Activated naive CD4-positive, alpha-beta T cell treated with anti-CD3 and anti-CD28 coated beads for 36 hours (primary cell): ENCODE measurements around the gene SARS2. TPM values are rescaled to one million over a fixed set of nuclear protein-coding genes. Genes with fewer than 3 reads are reported as not detected.
A peak's percentile ranks its signal among the peaks of the same experiment; 100 is the strongest.
"Not testable (repeated sequence)": the region's sequence is repeated elsewhere in the genome, so short reads cannot be mapped to it uniquely, and the experiment has no call there.

Experiments
- CTCF ChIA-PET: fragments of 350-600 bp; sonication (Branson Sonifier 250); formaldehyde crosslinking; loops from one replicate; lab custom pipeline; 2021; ENCODE audit warnings: antibody characterized with exemption; lab: Charles Lee
- DNase-seq: peaks from one replicate; pipeline ENCODE4 v3.0.0-alpha.2; 2020
- H3K27ac Mint-ChIP-seq: one replicate; pipeline ENCODE4 v1.8.0; 2021; ENCODE audit warnings: mild to moderate bottlenecking, mixed read lengths
- H3K27me3 Mint-ChIP-seq: one replicate; pipeline ENCODE4 v1.8.0; 2021; ENCODE audit warnings: low read depth, mixed read lengths
- H3K36me3 Mint-ChIP-seq: one replicate; pipeline ENCODE4 v1.8.0; 2021; ENCODE audit warnings: low read depth, mixed read lengths
- H3K4me1 Mint-ChIP-seq: one replicate; pipeline ENCODE4 v1.8.0; 2021; ENCODE audit warnings: low read depth, mixed read lengths
- H3K4me3 Mint-ChIP-seq: one replicate; pipeline ENCODE4 v1.8.0; 2021; ENCODE audit warnings: mild to moderate bottlenecking, moderate library complexity, mixed read lengths
- H3K9me3 Mint-ChIP-seq: one replicate; pipeline ENCODE4 v1.8.0; 2021; ENCODE audit warnings: mixed read lengths
- intact Hi-C: fragments of 100-400 bp; cut with micrococcal nuclease; formaldehyde crosslinking; loops from one replicate; pipeline ENCODE4 v1.15.1; 2023
- total RNA-seq, 2 experiments: library from RNA; stranded (reverse); gene quantifications; one replicate each; pipeline ENCODE4 v1.2.3, GENCODE V29; 2021

SARS2 gene
- total RNA-seq, 2 experiments from 2014 or later: 43.6 to 52.6 TPM

GRCh38 chr19:38942471-38943181, 12.1 kb upstream of the SARS2 start:
- H3K4me3 Mint-ChIP-seq: no peak overlapping the region
- peaks cover 2% of the 10 kb centered on the region for H3K4me1 Mint-ChIP-seq
- peaks cover 2% of the 10 kb centered on the region for H3K27me3 Mint-ChIP-seq
- CTCF ChIA-PET: no interaction called here
- H3K9me3 Mint-ChIP-seq: no peaks in the 10 kb centered on the region
- no peak for DNase-seq
- intact Hi-C loops: no loop called here
- no peak overlapping the region for H3K27ac Mint-ChIP-seq
- no peaks in the 10 kb centered on the region for H3K36me3 Mint-ChIP-seq

DNA sequence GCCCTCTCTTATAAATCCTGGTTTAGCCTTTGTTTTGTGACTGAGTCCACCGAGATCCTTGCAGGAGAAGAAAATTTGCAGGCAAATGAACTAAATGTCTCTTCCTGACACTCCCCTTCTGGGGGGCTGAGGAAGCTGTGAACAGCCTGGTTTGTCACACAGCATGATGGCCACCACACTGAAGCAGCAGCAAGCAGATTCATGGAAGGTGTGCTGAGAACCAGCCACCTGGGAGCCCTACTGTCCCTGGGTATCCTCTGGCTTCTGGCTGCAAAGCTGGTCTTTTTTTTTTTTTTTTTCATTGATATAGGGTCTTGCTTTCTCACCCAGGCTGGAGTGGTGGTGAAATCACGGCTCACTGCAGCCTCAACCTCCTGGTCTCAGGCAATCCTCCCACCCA, 11.4 kb upstream of the SARS2 start:
- intact Hi-C loops: no loop called here
- CTCF ChIA-PET: no interaction called here
- peaks cover 2% of the 10 kb centered on the region for H3K4me1 Mint-ChIP-seq
- H3K9me3 Mint-ChIP-seq: no peaks in the 10 kb centered on the region
- peaks cover 2% of the 10 kb centered on the region for H3K27me3 Mint-ChIP-seq
- H3K36me3 Mint-ChIP-seq: no peaks in the 10 kb centered on the region
- no peak for DNase-seq
- no peak overlapping the region for H3K4me3 Mint-ChIP-seq
- no peak overlapping the region for H3K27ac Mint-ChIP-seq

GRCh38 chr19:38941466-38941865, 10.9 kb upstream of the SARS2 start:
- H3K27me3 Mint-ChIP-seq, H3K4me1 Mint-ChIP-seq, H3K27ac Mint-ChIP-seq, intact Hi-C loops, H3K9me3 Mint-ChIP-seq, H3K36me3 Mint-ChIP-seq, DNase-seq, H3K4me3 Mint-ChIP-seq: not testable (repeated sequence)
- CTCF ChIA-PET: interaction anchor here (0.6 kb wide), 1 partner anchor 20 kb away, joined by 3 read pairs; no protein-coding TSS in a partner anchor

DNA sequence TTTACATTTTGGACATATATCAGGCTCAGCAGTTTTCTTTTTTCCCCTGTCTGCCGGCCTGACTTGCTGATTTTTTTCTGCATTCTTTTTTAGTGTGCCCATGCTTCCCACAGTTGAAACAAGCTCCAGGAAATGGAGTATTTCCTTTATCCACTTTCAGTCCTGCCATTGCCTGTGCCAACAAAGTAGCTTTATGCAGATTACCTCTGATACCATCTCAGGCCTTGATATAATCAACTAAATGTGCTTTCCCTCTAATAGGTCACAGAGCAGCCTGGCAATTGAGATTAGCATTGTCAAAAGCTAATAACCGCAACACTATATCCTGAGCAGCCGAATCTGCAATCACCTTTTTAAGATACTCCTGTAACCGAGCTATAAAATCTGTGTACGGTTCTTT, 9.4 kb upstream of the SARS2 start:
- intact Hi-C loops: no loop called here
- Mint-ChIP-seq H3K4me1 (peaks cover 2% of the 10 kb centered on the region), H3K9me3 (peaks cover under 1% of the 10 kb centered on the region), H3K4me3 (no peak overlapping the region), H3K36me3 (peaks cover 3% of the 10 kb centered on the region), H3K27me3 (peaks cover 2% of the 10 kb centered on the region), H3K27ac (no peak overlapping the region)
- CTCF ChIA-PET: interaction anchor here (0.8 kb wide), 2 partner anchors 9 to 13 kb away, joined by 3 to 4 read pairs; partner anchors contain the start of genes MRPS12 and SARS2
- DNase-seq: no peak

DNA sequence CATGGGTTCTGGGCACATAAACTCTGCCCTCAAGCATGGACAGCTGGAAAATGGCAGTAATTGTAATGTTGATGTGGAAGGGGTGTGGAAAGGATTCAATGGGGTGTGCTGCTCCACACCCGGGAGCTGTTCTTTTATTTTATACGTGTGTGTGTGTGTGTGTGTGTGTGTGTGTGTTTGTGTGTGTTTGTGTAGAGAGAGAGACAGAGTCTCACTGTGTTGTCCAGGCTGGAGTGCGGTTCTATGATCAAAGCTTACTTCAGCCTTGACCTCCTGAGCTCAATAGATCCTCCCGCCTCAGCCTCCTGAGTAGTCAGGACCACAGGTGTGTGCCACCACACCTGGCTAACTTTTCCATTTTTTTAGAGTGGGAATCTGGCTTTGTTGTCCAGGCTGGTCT, 3.0 kb upstream of the SARS2 start:
- DNase-seq: no peak
- no peak overlapping the region for H3K4me3 Mint-ChIP-seq
- intact Hi-C loops: no loop called here
- H3K27me3 Mint-ChIP-seq: no peaks in the 10 kb centered on the region
- H3K36me3 Mint-ChIP-seq: peaks cover 31% of the 10 kb centered on the region
- peaks cover 36% of the 10 kb centered on the region for H3K4me1 Mint-ChIP-seq
- CTCF ChIA-PET: interaction anchor here (0.5 to 1.7 kb wide), 8 partner anchors 11 to 218 kb away, joined by 3 to 5 read pairs (median 4); partner anchors contain the start of gene NFKBIB
- no peak overlapping the region for H3K27ac Mint-ChIP-seq
- H3K9me3 Mint-ChIP-seq: peaks cover 4% of the 10 kb centered on the region

- Mint-ChIP-seq H3K36me3 (peaks cover 31% of the 10 kb centered on the region), H3K27ac (no peak overlapping the region), H3K4me3 (peak overlapping the region; percentile 39), H3K4me1 (peaks cover 41% of the 10 kb centered on the region), H3K9me3 (peaks cover 4% of the 10 kb centered on the region), H3K27me3 (no peaks in the 10 kb centered on the region)
- CTCF ChIA-PET: interaction anchor here (0.5 to 1.7 kb wide), 10 partner anchors 12 to 354 kb away, joined by 3 to 5 read pairs (median 3); partner anchors contain the start of gene NFKBIB
- intact Hi-C loops: no loop called here
- peak; percentile 52 for DNase-seq
Measured at GRCh38 chr19:38932425-38933179, 2.0 kb upstream of the SARS2 start.

DNA sequence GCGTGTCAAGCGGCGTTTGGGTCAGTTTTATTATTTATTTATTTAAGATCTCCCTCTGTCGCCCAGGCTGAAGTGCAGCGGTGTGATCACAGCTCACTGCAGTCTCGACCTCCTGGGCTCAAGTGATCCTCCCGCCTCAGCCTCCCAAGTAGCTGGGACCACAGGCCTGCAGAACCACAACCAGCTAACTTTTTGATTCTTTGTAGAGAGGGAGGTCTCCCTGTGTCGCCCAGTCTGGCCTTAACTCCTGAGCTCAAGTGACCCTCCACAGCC, 894 bp upstream of the SARS2 start:
- no peak for DNase-seq
- Mint-ChIP-seq H3K27me3 (no peaks in the 10 kb centered on the region), H3K27ac (peak overlapping the region; percentile 96), H3K4me3 (peak overlapping the region; percentile 98), H3K9me3 (peaks cover 4% of the 10 kb centered on the region), H3K36me3 (peaks cover 31% of the 10 kb centered on the region), H3K4me1 (peaks cover 41% of the 10 kb centered on the region)
- CTCF ChIA-PET: interaction anchor here (0.6 to 2.4 kb wide), 9 partner anchors 8 to 528 kb away, joined by 3 to 13 read pairs (median 3); partner anchors contain the start of gene FAM98C
- intact Hi-C loops: loop anchor here (2.0 kb wide), 1 partner anchor 529 kb away; the partner anchor contains the start of gene FAM98C

GRCh38 chr19:38930776-38931520, 385 bp upstream of the SARS2 start, which contains the start of gene MRPS12:
TSS of gene MRPS12 (plus strand) at chr19:38930944. CDS start at chr19:38931295, 351 bp downstream.
- peaks cover 41% of the 10 kb centered on the region for H3K4me1 Mint-ChIP-seq
- peaks cover 4% of the 10 kb centered on the region for H3K9me3 Mint-ChIP-seq

GRCh38 chr19:38928391-38929001, 2.1 kb downstream of the SARS2 start:
- H3K27ac Mint-ChIP-seq: no peak overlapping the region
- DNase-seq: no peak
- no peaks in the 10 kb centered on the region for H3K9me3 Mint-ChIP-seq
- intact Hi-C loops: no loop called here
- CTCF ChIA-PET: interaction anchor here (0.7 to 2.1 kb wide), 3 partner anchors 27 to 399 kb away, joined by 4 to 22 read pairs (median 5); partner anchors contain the start of genes NFKBIB, RINL and SIRT2
- peak overlapping the region; percentile 98 for H3K4me3 Mint-ChIP-seq
- H3K4me1 Mint-ChIP-seq: peaks cover 40% of the 10 kb centered on the region
- no peaks in the 10 kb centered on the region for H3K27me3 Mint-ChIP-seq
- peaks cover 27% of the 10 kb centered on the region for H3K36me3 Mint-ChIP-seq

More at GRCh38 chr19:38930776-38931520, 385 bp upstream of the SARS2 start, which contains the start of gene MRPS12:
- CTCF ChIA-PET: interaction anchor here (0.6 to 2.4 kb wide), 28 partner anchors 9 to 528 kb away, joined by 3 to 22 read pairs (median 4); partner anchors contain the start of genes FAM98C, NFKBIB, RINL and SIRT2
- Mint-ChIP-seq H3K4me3 (peak within 1 kb of the TSS; percentile 98), H3K36me3 (peaks cover 31% of the 10 kb centered on the region), H3K27ac (peak within 1 kb of the TSS; percentile 96), H3K27me3 (no peaks in the 10 kb centered on the region)
- intact Hi-C loops: loop anchor here (1.0 to 2.0 kb wide), 12 partner anchors 32 to 596 kb away; partner anchors contain the start of genes CATSPERG, ECH1, FAM98C and NFKBIB
- peak; percentile 99 for DNase-seq

DNA sequence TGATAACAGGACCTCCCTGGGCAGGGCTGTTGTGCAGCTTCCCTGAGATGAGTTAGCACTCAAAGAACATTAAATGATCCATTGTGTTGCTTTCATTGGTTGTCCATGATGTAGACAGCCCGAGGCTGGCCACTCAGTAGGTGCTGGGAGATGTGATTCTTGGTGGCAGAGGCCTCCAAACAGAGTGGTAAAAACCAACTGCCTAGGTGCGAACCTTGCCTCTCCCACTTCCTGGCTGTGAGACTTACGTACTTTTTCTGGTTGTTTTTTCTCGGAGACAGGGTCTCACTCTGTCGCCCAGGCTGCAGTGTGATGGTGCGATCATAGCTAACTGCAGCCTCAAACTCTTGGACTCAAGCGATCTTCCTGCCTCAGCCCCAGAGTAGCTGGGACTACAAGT, 6.2 kb downstream of the SARS2 start:
- peaks cover 23% of the 10 kb centered on the region for H3K36me3 Mint-ChIP-seq
- H3K9me3 Mint-ChIP-seq: no peaks in the 10 kb centered on the region
- no peaks in the 10 kb centered on the region for H3K27me3 Mint-ChIP-seq
- no peak for DNase-seq
- intact Hi-C loops: no loop called here
- H3K27ac Mint-ChIP-seq: no peak overlapping the region
- H3K4me1 Mint-ChIP-seq: peaks cover 13% of the 10 kb centered on the region
- CTCF ChIA-PET: no interaction called here
- H3K4me3 Mint-ChIP-seq: no peak overlapping the region

DNA sequence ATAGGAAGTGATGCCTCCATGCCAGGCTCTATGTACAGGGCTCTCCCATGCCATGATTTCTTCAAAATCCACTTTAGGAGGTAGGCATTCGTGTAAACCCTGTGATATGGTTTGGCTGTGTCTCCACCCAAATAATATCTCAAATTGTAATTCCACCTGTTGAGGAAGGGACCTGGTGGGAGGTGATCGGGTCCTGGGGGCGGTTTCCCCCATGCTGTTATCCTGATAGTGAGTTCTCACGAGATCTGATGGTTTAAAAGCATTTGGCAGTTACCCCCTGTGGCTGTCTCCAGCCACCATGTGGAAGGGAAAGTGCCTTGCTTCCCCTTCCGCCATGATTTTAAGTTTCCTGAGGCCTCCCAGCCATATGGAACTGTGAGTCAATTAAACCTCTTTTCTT, 8.1 kb downstream of the SARS2 start:
- Mint-ChIP-seq H3K4me1 (no peaks in the 10 kb centered on the region), H3K36me3 (peaks cover 23% of the 10 kb centered on the region), H3K9me3 (no peaks in the 10 kb centered on the region), H3K27me3 (no peaks in the 10 kb centered on the region), H3K4me3 (no peak overlapping the region), H3K27ac (no peak overlapping the region)
- intact Hi-C loops: no loop called here
- DNase-seq: no peak
- CTCF ChIA-PET: no interaction called here
